ENCODE data around the gene KCTD10. TPM values are rescaled to one million over a fixed set of nuclear protein-coding genes. Genes with fewer than 3 reads are reported as not detected.
A peak's percentile ranks its signal among the peaks of the same experiment; 100 is the strongest.

KCTD10 gene, protein sequence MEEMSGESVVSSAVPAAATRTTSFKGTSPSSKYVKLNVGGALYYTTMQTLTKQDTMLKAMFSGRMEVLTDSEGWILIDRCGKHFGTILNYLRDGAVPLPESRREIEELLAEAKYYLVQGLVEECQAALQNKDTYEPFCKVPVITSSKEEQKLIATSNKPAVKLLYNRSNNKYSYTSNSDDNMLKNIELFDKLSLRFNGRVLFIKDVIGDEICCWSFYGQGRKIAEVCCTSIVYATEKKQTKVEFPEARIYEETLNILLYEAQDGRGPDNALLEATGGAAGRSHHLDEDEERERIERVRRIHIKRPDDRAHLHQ
- total RNA-seq, result 10 to 100 TPM; 13.0 to 21.8 (median 17.9) TPM
- polyA plus RNA-seq, result 10 to 100 TPM in 2 of 3 donors, 1 to 10 TPM in 1; 7.4 to 16.0 (median 11.6) TPM
- long read RNA-seq, donor 1, partial matches to known transcripts, result 1 of 4 reads
- long read RNA-seq, donor 1, other reads (novel, unspliced or antisense), result 3 of 4 reads
- long read RNA-seq, donor 2, full-length matches to known transcripts, result 11 of 33 reads
- long read RNA-seq, donor 2, partial matches to known transcripts, result 1 of 33 reads
- long read RNA-seq, donor 2, other reads (novel, unspliced or antisense), result 21 of 33 reads

DNA sequence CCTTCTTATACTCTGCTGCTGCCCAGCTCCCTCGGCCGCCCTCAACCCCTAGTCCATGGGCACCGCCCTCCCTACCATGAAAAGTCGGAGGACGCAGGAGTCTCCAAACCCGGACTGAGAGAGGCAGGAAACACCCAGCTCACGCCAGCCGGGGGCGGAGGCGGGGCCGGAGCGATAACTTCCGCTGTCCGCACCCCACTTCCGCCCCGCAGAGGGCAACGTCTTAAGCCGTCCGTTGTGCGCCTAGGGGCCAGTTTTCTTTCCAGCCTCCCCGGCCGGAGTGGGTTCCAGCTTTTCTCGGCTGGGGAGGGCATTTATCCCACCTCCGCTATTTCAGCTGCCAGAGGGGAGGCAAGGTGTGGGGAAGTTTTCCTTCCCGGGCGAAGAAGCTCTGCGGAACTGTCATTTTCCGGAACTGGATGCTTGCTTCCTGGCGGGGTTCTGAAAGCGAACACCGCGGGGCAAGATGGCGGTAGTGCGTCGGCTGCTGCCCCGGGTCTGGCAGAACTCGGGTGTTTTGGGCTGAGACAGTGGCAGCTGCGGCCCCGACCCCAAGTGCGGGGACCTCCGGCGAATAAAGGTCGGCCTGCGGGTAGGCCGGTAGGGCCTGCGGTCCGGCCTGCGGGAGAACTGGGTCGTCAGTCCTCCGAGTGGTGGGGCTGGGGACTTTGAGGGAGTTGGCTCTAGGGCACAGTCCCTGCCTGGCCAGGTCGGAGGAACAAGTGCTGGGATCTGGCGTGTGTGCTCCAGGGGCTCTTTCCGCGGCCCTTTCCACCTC, at the start of gene KCTD10, which contains the start of gene UBE3B:
TSS of gene KCTD10 (minus strand) at position 116 of the 778 bp plus-strand sequence. CDS start at position 78, 38 bp downstream.
TSS of gene UBE3B (plus strand) at position 450 of the 778 bp plus-strand sequence. CDS start 5,918 bp downstream, outside the sequence.
- Histone ChIP-seq H3K4me3 (peak within 1 kb of the TSS; percentile 95), H3K9me3 (no peaks in the 10 kb centered on the region), H3K27me3 (ENCODE audit: insufficient read depth in 3 of 3, low read length in 2 of 3) (no peaks in the 10 kb centered on the region), H3K27ac (peak within 1 kb of the TSS; percentile 97), H3K4me1 (peaks cover 31% of the 10 kb centered on the region), H3K36me3 (ENCODE audit: insufficient read depth in 1 of 2, low read depth in 1 of 2) (peaks cover 0 to 24% of the 10 kb centered on the region in 2 donors)
- ATAC-seq (peak; percentile 98 to 99 (median 99)), DNase-seq (peak; percentile 90 to 94)
- TF ChIP-seq, protein P1, sequence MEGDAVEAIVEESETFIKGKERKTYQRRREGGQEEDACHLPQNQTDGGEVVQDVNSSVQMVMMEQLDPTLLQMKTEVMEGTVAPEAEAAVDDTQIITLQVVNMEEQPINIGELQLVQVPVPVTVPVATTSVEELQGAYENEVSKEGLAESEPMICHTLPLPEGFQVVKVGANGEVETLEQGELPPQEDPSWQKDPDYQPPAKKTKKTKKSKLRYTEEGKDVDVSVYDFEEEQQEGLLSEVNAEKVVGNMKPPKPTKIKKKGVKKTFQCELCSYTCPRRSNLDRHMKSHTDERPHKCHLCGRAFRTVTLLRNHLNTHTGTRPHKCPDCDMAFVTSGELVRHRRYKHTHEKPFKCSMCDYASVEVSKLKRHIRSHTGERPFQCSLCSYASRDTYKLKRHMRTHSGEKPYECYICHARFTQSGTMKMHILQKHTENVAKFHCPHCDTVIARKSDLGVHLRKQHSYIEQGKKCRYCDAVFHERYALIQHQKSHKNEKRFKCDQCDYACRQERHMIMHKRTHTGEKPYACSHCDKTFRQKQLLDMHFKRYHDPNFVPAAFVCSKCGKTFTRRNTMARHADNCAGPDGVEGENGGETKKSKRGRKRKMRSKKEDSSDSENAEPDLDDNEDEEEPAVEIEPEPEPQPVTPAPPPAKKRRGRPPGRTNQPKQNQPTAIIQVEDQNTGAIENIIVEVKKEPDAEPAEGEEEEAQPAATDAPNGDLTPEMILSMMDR (IDR thresholded peaks at IDR 0.05), result no peak
- intact Hi-C loops (cut with DNase I), result loop anchor here (5.0 kb wide), 2 partner anchors 40 to 45 kb away; no protein-coding TSS in a partner anchor
- WGBS, 3 donors, result 0% methylated on average over 52 to 54 of the region's 54 CpGs

DNA sequence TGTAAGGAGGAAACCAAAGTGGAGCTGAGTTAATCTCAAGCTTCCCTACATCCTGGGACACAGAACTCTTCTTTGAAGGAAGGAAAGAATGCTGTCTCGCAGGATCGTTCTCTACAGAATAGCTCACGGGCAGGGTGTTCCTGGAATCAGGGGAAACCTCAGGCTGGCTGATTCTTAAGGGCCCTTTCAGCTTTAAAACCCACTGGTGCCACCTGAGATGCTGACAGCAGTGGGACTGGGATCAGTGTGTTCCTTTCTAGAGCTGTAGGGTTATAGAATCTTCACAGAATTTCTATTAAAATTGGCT, 48.1 kb upstream of the KCTD10 start:
- Histone ChIP-seq H3K36me3 (ENCODE audit: insufficient read depth in 1 of 2, low read depth in 1 of 2) (peaks cover 0 to 99% of the 10 kb centered on the region in 2 donors), H3K27ac (no peak overlapping the region)
- intact Hi-C loops (cut with DNase I), result no loop called here

DNA sequence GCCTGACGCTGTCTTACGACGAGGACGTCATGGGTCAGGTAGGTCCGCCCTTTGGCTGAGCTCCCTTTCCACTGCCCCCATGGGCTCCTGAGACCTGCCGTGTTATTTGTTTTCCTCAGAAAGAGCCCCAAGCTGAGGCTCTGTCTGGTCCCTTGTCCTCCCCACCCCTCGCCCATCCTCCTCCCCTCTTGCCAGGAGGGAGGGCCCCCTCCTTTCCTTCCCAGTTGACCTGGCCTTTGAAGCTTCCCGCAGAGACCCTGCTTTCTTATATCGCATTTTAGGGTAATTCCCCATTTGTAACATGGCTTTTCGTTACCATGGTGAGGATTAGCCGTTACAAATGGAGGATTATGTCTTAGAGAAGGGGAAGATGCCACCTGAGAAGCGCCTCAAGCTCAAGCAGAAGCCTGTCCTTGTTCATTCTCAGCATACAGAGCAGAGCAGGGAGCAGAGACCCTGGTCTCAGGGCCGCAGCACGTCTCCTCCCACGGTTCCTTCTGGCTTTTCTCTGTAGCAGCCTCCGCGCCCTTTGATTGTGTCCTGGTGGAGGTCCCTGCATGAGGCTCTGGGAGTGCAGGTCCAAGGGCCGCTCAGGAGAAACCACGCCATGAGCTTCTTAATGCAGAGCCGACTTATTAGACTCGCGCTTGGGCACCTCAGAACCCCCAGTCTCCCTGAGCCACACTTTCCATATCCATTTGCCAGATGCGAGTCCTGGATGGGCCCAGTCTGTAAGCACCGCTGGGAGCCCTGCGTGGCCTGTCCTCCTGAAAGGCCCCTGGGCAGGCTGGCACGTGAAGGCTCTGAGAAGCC, 47.6 kb upstream of the KCTD10 start:
- H3K4me3 ChIP-seq, result no peak overlapping the region
- no peak for ATAC-seq
- no peak for DNase-seq
- 81 to 87% (median 85%) methylated on average over 26 of the region's 26 CpGs for WGBS, 3 donors
- TF ChIP-seq, protein P1 (IDR thresholded peaks at IDR 0.05), result no peak
- H3K27me3 ChIP-seq (ENCODE audit: insufficient read depth in 3 of 3, low read length in 2 of 3), result no peaks in the 10 kb centered on the region
- H3K9me3 ChIP-seq, result no peaks in the 10 kb centered on the region
- intact Hi-C loops (cut with DNase I), result loop anchor here in 1 of 2 donors (5.0 kb wide), 1 partner anchor 73 kb away; no protein-coding TSS in a partner anchor
- no peak overlapping the region for H3K27ac ChIP-seq
- H3K36me3 ChIP-seq (ENCODE audit: insufficient read depth in 1 of 2, low read depth in 1 of 2), result peaks cover 0 to 99% of the 10 kb centered on the region in 2 donors
- no peaks in the 10 kb centered on the region for H3K4me1 ChIP-seq

More for the DNA sequence above, 48.1 kb upstream of the KCTD10 start:
- 90 to 94% (median 92%) methylated on average over 3 of the region's 3 CpGs for WGBS, 3 donors
- DNase-seq (no peak), ATAC-seq (no peak)
- Histone ChIP-seq H3K9me3 (no peaks in the 10 kb centered on the region), H3K4me1 (no peaks in the 10 kb centered on the region), H3K4me3 (no peak overlapping the region), H3K27me3 (ENCODE audit: insufficient read depth in 3 of 3, low read length in 2 of 3) (no peaks in the 10 kb centered on the region)
- TF ChIP-seq, protein P1 (IDR thresholded peaks at IDR 0.05), result no peak

DNA sequence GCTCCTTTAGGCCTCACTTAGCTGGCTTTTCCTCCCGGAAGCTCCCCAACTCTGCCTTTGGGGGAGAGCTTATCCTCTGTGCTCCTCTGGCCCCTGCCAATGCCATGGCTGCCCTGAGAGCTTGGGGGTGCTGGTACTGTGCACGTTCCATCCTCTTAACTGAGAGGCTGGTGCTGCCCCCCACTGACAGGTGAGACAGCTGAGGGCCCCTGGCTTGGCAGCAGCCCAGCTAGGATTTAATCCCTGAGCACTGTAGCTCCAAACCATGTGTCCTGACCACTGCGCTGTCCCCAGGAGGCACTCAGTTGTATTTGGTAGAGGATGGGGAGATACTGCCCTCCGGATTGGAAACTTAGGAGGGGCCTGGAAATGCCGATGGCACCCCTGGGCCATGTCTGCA, 46.4 kb upstream of the KCTD10 start:
- H3K9me3 ChIP-seq, result no peaks in the 10 kb centered on the region
- peaks cover 1% of the 10 kb centered on the region for H3K4me1 ChIP-seq
- intact Hi-C loops (cut with DNase I), result loop anchor here in 1 of 2 donors (5.0 kb wide), 1 partner anchor 74 kb away; no protein-coding TSS in a partner anchor
- no peak overlapping the region for H3K4me3 ChIP-seq
- no peak for DNase-seq
- no peak for ATAC-seq
- 86 to 89% (median 89%) methylated on average over 5 of the region's 5 CpGs for WGBS, 3 donors
- no peaks in the 10 kb centered on the region for H3K27me3 ChIP-seq (ENCODE audit: insufficient read depth in 3 of 3, low read length in 2 of 3)
- no peak overlapping the region for H3K27ac ChIP-seq
- TF ChIP-seq, protein P1 (IDR thresholded peaks at IDR 0.05), result no peak
- H3K36me3 ChIP-seq (ENCODE audit: insufficient read depth in 1 of 2, low read depth in 1 of 2), result peaks cover 0 to 98% of the 10 kb centered on the region in 2 donors
